HG03520 (cell line): ENCODE data around the gene RIMBP2.

Experiments used
- ATAC-seq: cut with Tn5 transposase; IDR thresholded peaks from one replicate; pipeline ENCODE4 v1.9.1; 2021; ENCODE audit warnings: mild to moderate bottlenecking, moderate library complexity; ENCODE audit not compliant: unreplicated experiment

The RIMBP2 gene

GRCh38 chr12:130685250-130685787 is 30.8 kb downstream of the RIMBP2 start:
- no peak for ATAC-seq

DNA sequence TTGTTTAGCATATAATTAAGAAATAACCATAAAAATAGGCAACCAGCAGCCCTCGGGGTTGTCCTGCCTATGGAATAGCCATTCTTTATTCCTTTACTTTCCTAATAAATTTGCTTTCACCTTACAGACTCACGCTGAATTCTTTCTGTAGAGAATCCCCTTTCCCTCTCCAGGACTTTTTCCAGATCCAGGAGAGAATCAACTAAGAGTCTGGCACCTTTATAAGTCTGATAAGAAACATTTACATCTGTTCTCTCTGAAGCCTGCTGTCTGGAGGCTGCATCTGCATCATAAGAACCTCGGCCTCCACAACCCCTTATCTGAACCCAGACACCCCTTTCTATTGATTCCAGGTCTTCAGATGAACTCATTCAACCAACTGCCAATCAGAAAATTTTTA is 32.3 kb downstream of the RIMBP2 start:
- no peak for ATAC-seq

DNA sequence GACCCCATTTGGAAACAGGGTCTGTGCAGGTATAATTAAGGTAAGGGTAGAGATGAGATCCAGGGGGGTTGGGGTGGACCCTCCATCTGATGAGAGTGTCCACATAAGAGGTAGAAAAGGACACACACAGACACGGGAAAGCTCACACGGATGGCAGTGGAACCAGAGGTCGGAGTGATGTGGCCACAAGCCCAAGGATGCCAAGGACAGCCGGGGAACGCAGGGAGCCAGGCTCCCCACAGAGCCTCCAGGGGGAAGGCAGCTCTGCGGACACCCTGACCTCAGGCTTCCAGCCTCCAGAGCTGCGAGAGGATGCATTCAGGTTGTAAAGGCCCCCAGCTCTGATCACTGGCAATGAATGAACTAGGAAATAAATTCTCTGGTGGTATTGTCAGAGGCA is 33.0 kb downstream of the RIMBP2 start:
- no peak for ATAC-seq

DNA sequence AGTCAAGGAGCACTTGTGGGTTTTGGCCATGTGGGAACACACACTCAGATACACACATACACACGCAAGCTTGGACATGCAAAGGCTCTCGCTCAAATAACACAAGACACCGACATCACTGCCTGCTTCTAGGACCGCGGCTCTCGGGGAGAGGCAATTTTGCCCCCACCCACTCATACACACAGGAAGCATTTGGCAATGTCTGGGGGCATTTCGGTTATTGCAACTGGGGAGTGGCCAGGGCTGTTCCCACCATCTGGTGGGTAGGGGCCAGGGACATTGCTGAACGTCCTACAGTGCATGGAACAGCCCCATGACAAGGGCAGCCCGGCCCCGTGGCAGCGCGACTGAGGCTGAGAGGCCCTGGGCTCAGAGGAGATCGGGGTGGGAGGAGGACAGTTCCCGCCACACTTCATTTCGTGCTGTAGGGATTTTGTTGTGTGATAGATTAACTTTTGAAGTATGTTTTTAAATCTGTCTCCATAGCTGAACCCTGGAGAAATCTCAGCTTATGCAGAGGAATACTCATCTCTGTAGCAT is 35.6 kb downstream of the RIMBP2 start:
- no peak for ATAC-seq

DNA sequence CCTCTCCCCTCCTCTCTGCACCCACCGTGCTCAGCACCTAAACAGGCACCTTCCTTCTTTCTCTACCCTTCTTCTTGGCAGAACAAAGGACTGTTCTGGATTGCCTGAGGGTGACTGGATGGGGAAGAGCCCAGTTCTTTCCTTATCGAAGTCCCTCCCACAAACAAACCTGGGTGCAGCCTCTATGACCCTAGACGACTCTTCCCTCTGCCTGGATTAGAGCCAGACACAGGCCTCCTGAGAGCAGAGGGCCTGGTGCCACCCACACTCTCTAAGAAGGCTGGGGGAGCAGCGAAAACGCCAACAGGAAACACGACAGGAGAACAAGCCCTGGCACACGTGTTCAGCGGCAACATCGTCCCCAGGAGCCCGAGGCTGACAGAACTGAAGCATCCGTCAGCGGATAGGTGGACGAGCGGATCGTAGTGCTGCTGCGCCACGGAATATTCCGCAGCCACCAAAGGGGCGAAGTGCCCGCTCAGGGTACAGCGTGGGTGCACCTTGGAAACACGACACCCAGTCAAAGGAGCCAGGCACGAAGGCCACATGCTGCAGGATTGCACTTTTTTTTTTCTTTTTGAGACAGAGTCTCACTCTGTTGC is 38.0 kb downstream of the RIMBP2 start:
- no peak for ATAC-seq

GRCh38 chr12:130675791-130676190 is 40.3 kb downstream of the RIMBP2 start:
- ATAC-seq = no peak

GRCh38 chr12:130675121-130675520 is 41.0 kb downstream of the RIMBP2 start:
- no peak for ATAC-seq

GRCh38 chr12:130674676-130675075 is 41.4 kb downstream of the RIMBP2 start:
- ATAC-seq = no peak

DNA sequence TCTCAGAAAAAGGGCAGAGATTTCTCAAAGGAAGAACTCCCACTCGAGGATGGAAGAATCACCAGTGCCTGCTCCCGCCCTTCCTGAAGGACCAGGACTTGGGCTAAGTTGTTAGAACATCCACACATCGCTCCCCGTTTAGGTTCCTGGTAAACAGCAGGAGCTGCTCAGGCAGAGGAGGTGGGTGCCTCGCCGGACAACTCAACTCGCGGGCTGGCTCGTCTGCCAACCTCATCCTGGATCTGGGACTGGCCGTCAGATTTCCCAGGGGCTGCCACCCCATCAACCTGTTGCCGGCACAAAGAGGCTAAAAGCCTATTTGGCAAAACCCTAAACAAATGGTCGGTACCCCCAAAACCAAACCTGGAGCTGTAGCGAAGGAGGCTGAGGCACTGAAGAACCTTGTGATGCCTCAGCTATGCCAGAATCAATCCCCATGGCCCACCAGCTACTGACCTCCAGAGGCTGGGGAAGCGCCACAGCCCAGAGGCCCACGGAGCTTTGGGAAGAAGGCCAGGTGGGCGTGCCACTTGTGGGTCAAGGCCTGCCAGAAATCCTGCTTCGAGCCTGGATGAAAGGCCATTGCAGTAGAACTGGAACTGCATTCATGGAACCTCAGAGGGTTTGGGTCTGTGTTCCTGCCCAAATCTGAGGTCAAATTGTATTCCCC is 42.9 kb downstream of the RIMBP2 start:
- ATAC-seq = no peak

DNA sequence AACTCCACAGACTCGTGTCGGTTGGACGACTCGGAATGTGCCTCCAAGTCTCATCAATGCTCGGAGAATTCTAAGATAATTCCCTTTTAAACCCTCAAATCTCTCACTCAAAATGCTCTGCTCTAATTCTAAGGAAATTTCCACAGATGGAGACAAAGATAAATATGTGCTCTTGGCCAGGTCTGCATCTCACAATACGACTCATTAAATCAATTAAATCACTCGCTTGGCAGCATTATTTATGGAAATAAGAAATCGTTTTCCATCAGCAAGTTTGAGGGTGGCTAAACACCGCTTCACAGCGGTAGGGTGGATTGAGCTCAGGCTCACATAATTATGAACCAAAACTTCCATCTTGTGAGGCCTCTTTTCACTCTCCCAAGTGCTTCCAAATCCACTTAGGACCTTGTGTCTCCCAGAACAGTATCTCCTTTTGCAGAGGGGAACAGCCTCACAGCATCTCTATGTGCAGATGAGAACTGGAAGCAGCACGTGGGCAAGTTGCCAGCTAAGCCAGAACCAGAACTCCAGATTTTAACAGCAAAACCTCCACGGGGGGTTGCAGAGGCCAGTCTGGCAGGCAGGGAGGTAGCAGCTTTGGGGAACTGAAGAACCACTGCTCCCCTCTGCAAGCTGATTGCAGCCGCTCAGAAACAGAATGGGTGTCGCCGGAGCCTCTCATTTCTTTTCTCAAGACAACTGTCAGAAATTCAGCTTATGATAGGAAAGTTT is 43.8 kb downstream of the RIMBP2 start:
- no peak for ATAC-seq

- ATAC-seq = no peak
Observed at GRCh38 chr12:130671556-130671955, 44.5 kb downstream of the RIMBP2 start.

DNA sequence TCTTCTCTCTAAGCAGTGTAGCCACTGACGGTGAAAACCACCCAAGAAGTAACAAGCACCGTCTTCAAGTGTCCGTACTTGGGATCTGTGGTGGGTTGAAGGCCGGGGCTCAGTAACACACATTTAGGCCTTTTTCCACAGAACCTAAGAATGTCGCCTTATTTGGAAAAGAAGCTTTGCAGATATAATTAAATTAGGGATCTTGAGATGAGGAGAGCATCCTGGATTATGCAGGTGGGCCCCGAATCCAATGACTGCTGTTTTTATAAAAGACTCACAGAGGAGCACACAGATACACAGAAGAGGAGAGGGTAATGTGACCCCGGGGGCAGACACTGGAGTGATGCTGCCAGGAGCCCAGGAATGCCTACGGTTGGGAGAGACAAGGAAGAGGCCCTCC is 46.3 kb downstream of the RIMBP2 start:
- ATAC-seq = no peak

- ATAC-seq = no peak
Observed at GRCh38 chr12:130669205-130669557, 46.9 kb downstream of the RIMBP2 start.

DNA sequence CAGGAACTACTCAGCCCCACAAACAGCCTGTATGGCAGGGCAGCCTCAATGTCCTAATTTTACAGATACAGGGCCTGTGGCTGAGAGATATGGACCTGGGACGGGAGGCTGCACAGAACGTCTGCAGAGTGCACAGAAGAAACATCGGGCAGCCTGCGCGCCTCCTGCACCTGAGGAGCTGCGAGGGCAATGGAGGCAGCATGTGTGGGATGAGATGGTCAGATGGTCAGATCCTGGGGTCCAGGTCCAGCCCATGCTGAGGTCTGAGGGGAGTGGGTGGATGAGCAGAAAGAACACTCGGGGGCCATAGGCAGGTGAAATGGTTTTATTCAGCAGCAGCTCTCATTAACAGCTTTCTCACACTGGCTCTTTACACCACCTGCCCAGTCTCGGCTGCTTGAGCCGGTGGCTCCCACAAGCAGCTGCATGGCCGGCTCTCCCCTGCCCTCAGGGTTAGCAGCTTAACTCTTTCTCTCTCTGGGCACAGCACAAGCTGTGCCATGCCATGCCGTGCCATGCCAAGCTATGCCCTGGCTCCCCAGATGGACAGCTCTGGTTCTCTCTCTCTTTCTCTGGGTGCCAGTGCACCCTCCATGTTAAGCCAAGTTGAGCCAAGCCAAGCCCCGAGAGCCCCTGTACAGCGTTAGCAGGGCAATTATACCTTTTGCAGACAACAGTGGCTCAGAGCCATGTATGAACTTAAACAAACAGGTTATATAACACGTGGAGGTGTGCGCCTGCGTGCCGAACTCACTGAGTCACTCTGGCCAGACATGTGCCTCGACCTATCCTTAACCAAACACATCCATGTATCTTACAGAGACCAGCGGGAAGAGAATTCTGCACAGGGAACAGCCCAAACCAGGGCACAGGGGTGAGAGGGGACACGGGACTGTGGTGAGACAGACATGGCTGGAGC is 47.6 kb downstream of the RIMBP2 start:
- no peak for ATAC-seq

DNA sequence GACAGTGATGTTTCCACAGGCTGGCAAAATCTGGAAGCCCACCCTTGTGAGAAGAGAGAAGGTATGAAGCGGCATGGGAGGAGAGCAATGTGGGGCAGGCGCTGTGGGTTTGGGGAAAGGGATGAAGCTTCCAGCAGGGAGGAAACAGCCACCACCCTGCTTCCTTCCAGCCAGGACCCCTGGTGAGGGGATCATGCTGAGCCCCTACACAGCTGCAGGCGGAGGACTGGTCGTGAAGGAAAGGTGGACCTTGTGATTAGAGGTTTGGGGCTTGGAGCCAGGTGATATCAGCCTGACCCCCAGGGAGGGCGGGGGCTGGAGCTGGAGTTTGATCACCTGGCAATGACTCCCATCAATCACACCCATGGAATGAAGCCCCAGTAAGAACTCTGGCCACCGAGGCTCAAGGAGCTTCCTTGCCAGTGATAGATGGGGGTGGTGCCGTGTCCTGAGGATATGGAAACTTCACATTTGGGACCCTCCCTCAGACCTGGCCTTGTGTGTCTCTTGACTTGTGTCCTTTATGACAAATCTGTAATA is 48.6 kb downstream of the RIMBP2 start:
- no peak for ATAC-seq

DNA sequence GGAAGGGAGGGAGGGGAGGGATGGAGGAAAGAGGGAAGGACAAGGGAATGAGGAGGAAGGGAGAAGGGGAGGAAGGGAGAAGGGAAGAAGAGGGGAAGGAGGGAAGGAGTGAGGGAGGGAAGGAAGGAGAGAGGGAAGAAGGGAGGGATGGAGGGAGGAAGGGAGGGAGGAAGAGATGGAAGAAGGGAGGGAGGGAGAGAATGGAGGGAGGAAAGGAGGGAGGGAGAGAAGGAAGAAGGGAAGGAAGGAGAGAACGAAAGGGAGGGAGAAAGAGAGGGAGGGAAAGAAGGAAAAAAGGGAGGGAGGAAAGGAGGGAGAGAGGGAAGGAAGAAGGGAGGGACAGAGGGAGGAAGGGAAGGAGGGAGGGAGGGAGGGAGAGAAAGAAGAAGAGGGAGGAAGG is 49.5 kb downstream of the RIMBP2 start:
- no peak for ATAC-seq

GRCh38 chr12:130665753-130666152 is 50.3 kb downstream of the RIMBP2 start:
- ATAC-seq = no peak

- no peak for ATAC-seq
Observed at GRCh38 chr12:130664772-130665171, 51.3 kb downstream of the RIMBP2 start.

GRCh38 chr12:130664252-130664651 is 51.8 kb downstream of the RIMBP2 start:
- ATAC-seq = no peak

- no peak for ATAC-seq
Observed at GRCh38 chr12:130663514-130663913, 52.6 kb downstream of the RIMBP2 start.
